HuH-7.5 (cell line): ENCODE data around the gene ZNF330.

Source experiments
- DNase-seq: peaks from one replicate; pipeline ENCODE4 v3.0.0; 2011; ENCODE audit warnings: low spot score

The ZNF330 gene

DNA sequence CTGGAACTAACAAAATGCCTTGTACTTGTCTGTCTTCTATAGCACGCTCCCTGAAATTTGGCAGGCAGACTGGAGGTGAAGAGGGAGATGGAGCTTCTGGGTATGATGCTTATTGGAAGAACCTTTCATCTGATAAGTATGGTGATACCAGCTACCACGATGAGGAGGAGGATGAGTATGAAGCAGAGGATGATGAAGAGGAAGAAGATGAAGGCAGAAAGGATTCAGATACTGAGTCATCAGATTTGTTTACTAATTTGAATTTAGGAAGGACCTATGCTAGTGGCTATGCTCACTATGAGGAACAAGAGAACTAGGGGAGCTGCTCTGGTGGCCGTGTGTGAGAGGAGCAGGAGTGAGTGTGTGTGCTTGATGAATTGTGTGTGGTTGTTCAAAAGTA, 13.0 kb downstream of the ZNF330 start:
- no peak for DNase-seq

DNA sequence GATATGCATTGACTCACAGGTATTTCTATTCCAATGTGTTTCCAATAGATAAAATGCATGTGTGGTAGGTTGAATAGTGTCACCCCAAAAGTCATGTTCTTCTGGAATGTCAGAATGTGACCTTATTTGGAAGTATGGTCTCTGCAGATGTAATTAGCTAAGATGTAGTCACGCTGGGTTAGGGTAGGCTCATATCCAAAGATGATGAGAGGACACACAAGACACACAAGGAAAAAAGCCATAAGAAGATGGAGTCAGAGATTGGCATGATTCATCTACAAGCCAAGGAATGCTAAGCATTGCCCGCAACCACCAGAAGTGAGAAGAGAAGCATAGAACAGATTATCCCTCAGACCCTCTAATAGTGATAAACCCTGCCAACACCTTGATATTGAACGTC, 17.5 kb downstream of the ZNF330 start:
- no peak for DNase-seq

DNA sequence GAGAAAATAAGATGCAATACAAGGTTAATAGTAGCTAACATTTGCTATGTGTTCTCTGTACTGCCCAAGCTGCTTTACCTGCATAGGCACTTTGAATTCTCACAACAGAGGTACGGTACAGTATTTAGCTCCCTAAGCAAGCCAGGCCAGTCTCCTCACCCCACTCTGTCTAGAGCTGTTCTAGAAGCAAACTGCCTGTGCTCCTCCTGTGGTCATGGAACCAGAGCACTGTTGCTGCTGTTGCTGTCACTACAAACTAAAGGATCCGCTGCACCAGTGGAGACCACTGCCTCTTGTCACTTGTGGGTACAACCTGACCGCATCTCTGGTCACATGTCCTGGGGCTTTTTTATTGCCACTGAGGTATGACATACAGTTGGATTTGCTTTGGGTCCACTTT, 19.6 kb downstream of the ZNF330 start:
- DNase-seq: no peak

DNA sequence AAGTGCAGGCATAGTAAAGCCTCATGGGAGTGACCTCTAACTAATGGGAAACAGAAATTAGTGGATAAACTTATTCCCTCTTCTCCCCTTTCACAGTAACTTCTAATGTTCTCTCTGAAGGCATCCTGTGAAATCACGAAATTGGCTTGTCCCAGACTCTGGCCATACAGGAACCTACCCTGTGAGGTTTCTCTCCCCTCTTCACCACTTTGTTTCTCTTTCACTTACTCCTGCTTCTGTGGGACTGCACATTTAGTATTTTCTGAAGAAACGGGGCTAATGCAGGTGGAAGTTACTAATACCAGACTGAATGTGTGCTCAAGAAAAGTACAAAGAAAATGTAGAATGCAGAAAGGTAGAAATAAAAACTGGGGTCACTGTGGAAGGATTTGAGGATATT, 20.0 kb downstream of the ZNF330 start:
- DNase-seq: no peak

DNA sequence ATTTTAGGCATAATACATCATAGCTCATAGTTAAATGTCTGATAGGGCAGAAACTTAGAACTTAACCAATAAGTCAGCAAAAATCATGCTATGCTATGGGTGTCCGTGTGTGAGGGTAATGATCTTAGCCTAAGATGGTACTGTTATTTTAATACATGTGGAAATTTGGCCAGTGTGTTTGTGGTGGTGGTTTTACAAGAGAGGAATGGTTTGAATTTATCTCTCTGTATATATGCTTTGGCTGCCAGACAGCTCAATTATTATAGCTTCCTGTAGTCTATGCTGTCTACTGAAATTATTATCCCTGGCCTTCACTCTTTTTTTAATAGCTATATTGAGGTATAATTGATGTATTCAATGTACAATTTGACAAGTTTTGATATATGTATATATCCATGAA, 21.3 kb downstream of the ZNF330 start:
- DNase-seq: no peak

DNA sequence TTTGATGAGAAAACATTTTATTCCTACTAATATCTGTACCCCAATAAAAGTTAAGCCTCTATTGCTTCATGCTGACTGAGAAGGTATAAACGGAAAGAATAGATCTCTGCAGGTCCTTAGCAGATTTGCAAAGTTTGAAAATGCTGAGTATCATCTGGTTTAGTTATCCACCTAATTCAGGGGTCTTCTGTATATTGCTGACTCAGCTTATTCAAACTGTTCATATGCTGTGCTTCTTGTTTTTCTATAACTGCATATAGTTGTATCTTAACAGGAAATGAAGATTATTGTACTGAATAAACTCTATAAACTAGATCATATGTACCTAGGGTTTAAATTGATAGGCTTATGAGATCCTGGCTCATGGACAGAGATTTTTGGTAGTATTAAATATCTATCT, 23.7 kb downstream of the ZNF330 start:
- DNase-seq: no peak

DNA sequence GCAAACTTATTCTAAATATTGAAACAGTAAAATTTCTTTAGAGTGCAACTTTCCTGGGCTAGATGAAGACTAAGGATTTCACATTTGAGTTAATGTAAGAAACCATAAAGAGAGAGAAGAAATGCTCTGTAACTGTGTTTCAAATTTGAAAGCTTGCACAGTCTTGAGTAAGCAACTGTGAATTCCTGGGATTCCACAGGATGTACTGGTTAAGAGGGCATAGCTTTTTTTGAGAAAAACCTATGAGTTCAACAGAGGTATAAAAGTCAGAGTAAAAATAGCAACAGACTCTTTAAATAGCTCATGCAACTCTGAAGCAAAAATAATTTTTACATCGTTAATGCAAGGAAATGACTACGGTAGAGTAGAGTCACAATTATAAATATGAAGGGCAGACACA, 25.5 kb downstream of the ZNF330 start:
- no peak for DNase-seq

DNA sequence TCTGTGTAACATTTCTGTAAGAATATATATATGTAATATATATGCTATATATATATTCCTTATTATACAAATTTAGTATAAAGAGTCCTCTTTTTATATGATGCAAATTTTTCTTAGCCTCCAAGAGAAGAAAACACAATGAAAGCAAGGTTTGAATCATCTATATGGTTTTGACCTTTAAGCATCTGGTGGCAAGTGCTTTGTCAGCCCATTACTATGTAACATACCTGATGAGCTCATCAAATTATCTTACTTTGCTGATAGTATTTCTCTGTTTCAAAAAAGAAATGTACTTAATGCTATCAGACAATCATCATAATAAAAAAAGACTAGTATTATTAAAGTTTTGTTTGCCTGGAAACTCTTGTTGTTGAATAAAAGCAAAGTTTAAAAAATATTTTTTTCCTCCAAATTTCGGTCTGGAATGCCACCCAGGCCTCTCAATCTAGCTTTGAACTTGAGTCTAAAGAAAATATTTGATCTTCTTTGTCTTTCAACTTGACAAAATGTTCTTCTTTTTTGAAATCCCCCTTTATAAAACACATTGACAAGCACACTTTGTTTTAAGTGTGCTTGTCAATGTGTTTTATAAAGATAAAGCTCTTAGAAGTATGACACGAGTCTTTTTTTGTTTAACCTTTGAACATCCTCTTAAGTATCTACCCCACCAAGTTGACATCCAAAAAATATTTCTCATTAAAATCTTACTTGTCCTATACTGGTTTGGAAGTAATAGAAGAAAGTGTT, 26.2 kb downstream of the ZNF330 start:
- DNase-seq: no peak

DNA sequence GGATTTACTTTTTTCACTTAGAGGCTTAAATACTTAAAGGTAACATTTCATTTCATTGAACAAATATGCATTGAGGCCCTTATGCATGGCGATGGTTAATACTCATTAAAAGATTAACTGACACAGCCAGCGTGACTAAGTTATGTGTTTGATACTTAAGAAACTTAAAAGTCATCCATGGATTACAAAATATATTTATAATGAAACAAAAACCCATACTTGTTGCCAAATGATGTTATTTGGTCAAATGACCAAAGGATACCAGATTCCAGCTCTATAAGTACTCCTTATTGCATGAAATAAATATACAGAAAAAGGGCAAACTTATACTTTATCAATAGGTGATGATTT, 26.7 kb downstream of the ZNF330 start:
- DNase-seq: no peak

DNA sequence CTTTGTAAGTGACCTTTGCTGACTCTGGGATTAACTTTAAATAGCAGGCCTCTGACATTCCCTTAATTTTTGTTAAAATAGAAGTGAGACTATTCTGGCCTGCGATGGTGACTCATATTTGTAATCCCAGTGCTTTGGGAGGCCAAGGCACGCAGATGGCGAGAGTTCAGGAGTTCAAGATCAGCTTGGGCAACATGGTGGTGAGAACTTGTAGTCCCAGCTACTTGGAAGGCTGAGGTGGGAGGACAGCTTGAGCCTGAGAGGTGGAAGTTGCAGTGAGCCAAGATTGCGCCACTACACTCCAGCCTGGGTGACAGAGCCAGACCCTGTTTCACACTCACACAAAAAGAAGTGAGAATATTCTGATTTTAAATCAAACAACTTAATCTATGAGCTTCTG, 27.3 kb downstream of the ZNF330 start:
- no peak for DNase-seq

DNA sequence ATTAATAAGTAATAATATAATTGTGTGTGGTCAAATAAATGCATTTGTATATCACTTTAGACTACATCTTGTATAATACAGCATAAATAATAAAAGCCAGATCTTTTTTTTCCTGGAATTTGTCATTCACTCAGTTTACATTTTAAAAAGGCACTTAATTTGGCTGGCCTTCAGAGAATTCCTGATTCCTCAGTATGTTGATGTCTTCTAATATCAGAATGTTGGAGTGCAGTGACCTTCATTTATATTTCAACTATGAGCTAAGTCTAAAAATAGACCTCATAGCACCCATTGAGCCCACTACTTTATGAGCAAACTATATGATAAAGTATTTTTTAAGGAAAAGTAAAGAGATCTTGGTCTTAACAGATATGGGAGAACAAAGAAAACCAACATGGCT, 27.8 kb downstream of the ZNF330 start:
- no peak for DNase-seq

DNA sequence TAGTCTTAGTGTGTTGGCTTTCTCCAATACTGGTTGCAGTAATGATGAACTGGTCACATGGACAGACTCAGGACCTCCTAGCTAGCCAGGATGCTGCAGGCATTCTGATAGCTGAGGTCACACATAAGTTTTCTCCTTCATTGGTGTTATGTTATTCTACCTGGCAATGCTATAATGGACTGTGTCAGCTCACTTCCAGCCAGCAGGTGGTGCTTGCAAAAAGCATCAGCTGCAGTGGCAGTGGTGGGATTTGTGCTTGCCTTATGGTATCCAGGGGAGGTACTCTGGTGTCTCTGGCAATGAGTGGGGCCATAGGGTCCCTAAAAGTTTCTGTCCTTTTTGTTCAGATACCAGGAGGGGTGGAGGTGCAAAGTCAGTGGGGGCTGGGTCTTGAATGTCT, 33.6 kb downstream of the ZNF330 start:
- no peak for DNase-seq

DNA sequence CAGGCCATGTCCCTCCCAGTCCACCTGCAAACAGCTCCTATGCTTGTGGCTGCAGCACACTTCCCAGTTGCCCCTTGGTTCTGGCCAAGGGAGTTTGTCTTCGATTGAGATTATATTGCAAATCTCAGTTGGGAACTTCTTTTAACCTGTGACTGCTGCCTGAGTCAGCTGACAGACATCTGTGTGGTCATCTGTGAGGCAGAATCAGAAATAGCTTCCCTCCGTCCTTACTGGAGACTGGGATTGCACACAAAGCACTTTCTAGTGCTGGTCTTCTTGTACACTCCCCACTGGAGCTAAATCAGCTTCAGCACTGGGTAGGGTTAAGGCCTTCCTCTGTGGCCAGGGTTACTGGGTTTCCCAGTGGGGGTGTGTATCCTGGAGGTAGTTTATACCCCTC, 34.3 kb downstream of the ZNF330 start:
- no peak for DNase-seq

DNA sequence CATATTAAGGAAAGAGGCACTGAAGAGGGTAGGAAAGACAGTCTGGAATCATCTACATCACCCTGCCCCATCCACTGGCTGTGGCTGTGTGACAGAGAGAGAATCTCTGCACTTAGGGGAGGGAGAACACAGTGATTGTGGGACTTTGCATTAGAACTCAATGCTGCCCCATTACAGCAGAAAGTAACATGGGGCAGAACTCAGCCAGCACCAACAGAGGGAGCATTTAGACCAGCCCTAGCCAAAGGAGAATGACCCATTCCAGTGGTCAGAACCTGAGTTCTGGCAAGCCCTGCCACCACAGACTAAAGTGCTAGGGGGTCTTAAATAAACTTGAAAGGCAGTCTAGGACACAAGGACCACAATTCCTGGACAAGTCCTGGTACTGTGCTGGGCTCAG, 37.9 kb downstream of the ZNF330 start:
- DNase-seq: no peak

DNA sequence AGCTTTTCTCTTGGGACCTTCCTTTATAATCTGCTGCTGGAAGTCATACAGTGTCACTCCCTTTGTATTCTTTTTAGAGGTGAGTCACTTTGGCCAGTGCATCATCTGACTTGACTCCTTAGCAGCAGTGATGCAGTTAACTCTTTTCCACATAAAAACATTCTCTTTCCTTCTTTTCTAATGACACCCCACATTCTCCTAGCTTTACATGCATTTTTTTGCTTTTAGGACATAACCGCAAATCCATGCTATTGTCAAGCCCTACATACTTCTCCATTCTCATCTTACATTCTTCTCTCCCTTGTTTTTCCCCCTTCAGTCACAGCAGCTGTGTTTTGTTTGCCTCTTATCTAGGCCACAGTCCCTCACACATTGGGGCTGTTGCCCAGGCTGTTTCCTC, 55.1 kb downstream of the ZNF330 start:
- no peak for DNase-seq

DNA sequence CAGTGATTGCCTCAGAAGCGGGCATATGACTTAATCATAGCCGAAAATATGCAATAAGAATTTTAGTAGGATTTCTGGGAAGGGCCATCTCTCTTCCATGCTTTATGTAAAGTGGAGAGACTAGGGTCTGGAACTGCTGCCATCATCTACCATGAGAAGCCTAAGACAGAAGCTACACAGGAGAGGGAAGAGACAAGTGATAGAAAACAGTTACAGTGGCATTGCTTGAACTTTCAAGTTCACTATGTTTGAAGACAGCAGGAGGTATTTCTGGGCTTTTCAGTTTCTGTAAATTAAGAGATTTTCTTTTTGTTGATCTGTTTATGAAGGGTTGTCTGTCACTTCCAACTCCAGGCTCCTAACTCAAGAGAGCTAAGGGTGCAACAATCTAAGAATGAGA, 62.5 kb downstream of the ZNF330 start:
- DNase-seq: no peak

DNA sequence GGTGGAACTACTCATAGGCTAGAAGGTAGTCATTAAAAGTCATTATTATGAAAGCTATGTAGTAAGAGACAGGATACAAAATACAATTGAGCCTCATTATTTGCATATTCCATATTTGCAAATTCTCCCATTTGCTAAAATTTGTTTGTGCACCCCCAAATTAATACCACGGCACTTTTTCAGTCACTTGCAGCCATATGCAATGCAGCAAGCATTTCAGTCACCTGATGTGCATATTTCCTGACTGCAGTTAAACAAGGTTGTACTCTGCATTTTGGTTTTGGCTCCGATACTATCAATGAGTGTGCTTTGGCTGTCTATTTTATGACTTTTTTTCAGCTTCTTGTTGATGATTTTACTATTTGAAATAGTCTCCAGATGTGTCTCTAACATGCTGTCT, 62.9 kb downstream of the ZNF330 start:
- no peak for DNase-seq
